Smooth muscle cell (in vitro differentiated cells): ENCODE measurements around the gene SLC41A2. TPM values are rescaled to one million over a fixed set of nuclear protein-coding genes. Genes with fewer than 3 reads are reported as not detected.

Source experiments
- DNase-seq: peaks from one replicate; lab custom pipeline; 2025; ENCODE audit not compliant: unreplicated experiment; lab: John Stamatoyannopoulos, UW
- H2AFZ ChIP-seq: fragments of 200-600 bp; sonication (generic); 2 replicates; pipeline ENCODE4 v1.6.0; 2016; ENCODE audit warnings: antibody characterized with exemption, low read depth, mild to moderate bottlenecking
- H3F3A ChIP-seq: fragments of 200-600 bp; sonication (generic); 2 replicates; pipeline ENCODE4 v1.6.0; 2017; ENCODE audit warnings: antibody characterized with exemption, low read depth
- H3K27ac ChIP-seq: fragments of 200-600 bp; sonication (generic); 2 replicates; pipeline ENCODE4 v1.5.1; 2016; ENCODE audit warnings: low read depth, mild to moderate bottlenecking
- H3K27me3 ChIP-seq: fragments of 200-600 bp; sonication (generic); 2 replicates; pipeline ENCODE4 v1.6.1; 2016; ENCODE audit warnings: low read depth, mild to moderate bottlenecking
- H3K36me3 ChIP-seq: fragments of 200-600 bp; sonication (generic); 2 replicates; pipeline ENCODE4 v1.5.1; 2016; ENCODE audit warnings: low read depth
- H3K4me1 ChIP-seq: fragments of 200-600 bp; sonication (generic); 2 replicates; pipeline ENCODE4 v1.5.1; 2016; ENCODE audit warnings: low read depth
- H3K4me2 ChIP-seq: fragments of 200-600 bp; sonication (generic); 2 replicates; pipeline ENCODE4 v1.6.0; 2016; ENCODE audit warnings: mild to moderate bottlenecking
- H3K4me3 ChIP-seq: fragments of 200-600 bp; sonication (generic); 2 replicates; pipeline ENCODE4 v1.5.1; 2016; ENCODE audit warnings: mild to moderate bottlenecking
- H3K79me2 ChIP-seq: fragments of 200-600 bp; sonication (generic); 2 replicates; pipeline ENCODE4 v1.6.0; 2016; ENCODE audit warnings: low read depth, mild to moderate bottlenecking
- H3K9ac ChIP-seq: fragments of 200-600 bp; sonication (generic); 2 replicates; pipeline ENCODE4 v1.6.0; 2016; ENCODE audit warnings: low read depth
- H3K9me3 ChIP-seq: fragments of 200-600 bp; sonication (generic); replicated peaks from 2 replicates; pipeline ENCODE4 v1.5.1; 2016; ENCODE audit warnings: low read depth
- H4K20me1 ChIP-seq: fragments of 200-600 bp; sonication (generic); 2 replicates; pipeline ENCODE4 v1.6.0; 2016; ENCODE audit warnings: low read depth
- WGBS: methylation state at CpG from one replicate; pipeline ENCODE4 v1.1.7; 2016; ENCODE audit warnings: low lambda C conversion rate; 5-methylcytosine and 5-hydroxymethylcytosine counted together
- polyA plus RNA-seq: library from polyadenylated mRNA; unstranded; fragments of >200 nt; fragmentation: Nextera tagmentation; extraction: Ambion mirVana; gene quantifications from 2 replicates; pipeline ENCODE4 v1.2.1, GENCODE V29; 2016
- total RNA-seq: library from RNA; depleted of rRNA; stranded (reverse); fragments of >200 nt; gene quantifications from 2 replicates; pipeline ENCODE4 v1.2.3, GENCODE V29; 2014
- TF ChIP-seq, protein P1 (sequence below): fragments of 200-600 bp; sonication (generic); IDR thresholded peaks from 2 replicates; pipeline ENCODE4 v1.5.1; 2017; ENCODE audit warnings: borderline replicate concordance, mild to moderate bottlenecking, antibody characterized with exemption; ENCODE audit not compliant: insufficient read depth, poor library complexity, severe bottlenecking

SLC41A2 gene
- total and polyA plus RNA-seq, 2 experiments from 2014 or later, result 2.6 to 11.4 TPM

- Histone ChIP-seq H3K79me2 (no peaks in the 10 kb centered on the region), H3K4me2 (no peak overlapping the region), H3F3A (no peaks in the 10 kb centered on the region), H3K27ac (no peak overlapping the region), H4K20me1 (no peaks in the 10 kb centered on the region), H3K4me1 (no peaks in the 10 kb centered on the region), H3K27me3 (no peaks in the 10 kb centered on the region), H3K9ac (no peak overlapping the region), H3K4me3 (no peak overlapping the region), H3K36me3 (no peaks in the 10 kb centered on the region), H3K9me3 (no peaks in the 10 kb centered on the region), H2AFZ (no peak overlapping the region)
- 91% methylated on average over 4 of the region's 4 CpGs for WGBS
- TF ChIP-seq, protein P1, sequence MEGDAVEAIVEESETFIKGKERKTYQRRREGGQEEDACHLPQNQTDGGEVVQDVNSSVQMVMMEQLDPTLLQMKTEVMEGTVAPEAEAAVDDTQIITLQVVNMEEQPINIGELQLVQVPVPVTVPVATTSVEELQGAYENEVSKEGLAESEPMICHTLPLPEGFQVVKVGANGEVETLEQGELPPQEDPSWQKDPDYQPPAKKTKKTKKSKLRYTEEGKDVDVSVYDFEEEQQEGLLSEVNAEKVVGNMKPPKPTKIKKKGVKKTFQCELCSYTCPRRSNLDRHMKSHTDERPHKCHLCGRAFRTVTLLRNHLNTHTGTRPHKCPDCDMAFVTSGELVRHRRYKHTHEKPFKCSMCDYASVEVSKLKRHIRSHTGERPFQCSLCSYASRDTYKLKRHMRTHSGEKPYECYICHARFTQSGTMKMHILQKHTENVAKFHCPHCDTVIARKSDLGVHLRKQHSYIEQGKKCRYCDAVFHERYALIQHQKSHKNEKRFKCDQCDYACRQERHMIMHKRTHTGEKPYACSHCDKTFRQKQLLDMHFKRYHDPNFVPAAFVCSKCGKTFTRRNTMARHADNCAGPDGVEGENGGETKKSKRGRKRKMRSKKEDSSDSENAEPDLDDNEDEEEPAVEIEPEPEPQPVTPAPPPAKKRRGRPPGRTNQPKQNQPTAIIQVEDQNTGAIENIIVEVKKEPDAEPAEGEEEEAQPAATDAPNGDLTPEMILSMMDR, result no peak
- DNase-seq, result no peak
Measured at GRCh38 chr12:104911942-104912341, 46.1 kb downstream of the SLC41A2 start.

DNA sequence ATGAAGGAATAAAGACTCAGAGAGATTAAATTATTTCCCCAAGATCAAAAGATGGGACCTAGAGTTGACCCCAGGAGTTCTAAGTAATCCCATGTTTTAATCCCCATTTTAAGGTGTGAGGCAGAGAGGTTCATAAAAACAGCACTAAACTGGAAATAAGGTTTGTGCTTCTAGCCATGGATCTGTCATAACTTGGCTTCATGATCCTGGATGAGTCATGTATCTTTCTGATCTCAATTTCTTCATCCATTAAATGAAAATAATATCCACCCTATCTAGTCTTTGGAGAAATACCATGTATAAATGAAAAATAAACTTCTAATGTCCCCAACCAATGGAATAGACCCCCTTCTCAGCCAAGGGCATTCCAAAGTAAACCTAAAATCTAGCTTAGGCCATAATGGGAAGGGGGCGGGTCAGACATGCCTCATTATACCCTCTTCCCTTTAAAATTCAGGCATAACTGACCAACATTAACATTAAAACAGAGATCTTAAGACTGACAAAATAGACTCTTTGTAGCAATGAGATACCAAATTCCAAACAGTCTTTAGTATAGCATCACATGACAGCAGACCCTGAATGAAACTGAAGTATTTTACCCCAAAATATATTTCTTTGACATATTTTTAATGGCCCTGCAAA, 47.8 kb downstream of the SLC41A2 start:
- H3K27me3 ChIP-seq, result no peaks in the 10 kb centered on the region
- H3K27ac ChIP-seq, result no peak overlapping the region
- H3K4me3 ChIP-seq, result no peak overlapping the region
- WGBS, result 97% methylated on average over 1 of the region's 1 CpG
- TF ChIP-seq, protein P1, result no peak
- H3K4me1 ChIP-seq, result no peaks in the 10 kb centered on the region
- H3F3A ChIP-seq, result no peaks in the 10 kb centered on the region
- no peak for DNase-seq
- no peak overlapping the region for H3K9ac ChIP-seq
- no peaks in the 10 kb centered on the region for H3K36me3 ChIP-seq
- no peaks in the 10 kb centered on the region for H3K79me2 ChIP-seq
- no peaks in the 10 kb centered on the region for H3K9me3 ChIP-seq
- H3K4me2 ChIP-seq, result no peak overlapping the region
- no peaks in the 10 kb centered on the region for H4K20me1 ChIP-seq
- no peak overlapping the region for H2AFZ ChIP-seq

DNA sequence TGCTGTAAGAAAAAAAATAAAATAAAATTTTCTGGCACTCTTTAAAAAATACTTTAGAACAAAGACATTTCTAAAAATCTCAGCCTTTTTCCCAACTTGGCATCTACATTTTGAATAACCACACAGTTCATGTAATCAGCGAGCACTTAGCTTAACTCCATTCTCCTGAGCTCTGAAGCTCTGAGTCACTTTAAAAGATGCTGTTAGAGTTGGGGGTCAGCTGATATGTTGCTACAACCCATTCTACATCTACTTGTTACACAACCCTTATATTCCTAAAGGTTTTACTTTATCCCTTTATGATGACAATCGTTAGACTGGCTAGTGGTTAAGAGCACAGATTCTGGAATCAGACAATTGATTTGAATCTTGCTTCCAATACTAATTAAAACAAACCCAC, 48.3 kb downstream of the SLC41A2 start:
- WGBS, result 73% methylated on average over 2 of the region's 2 CpGs
- Histone ChIP-seq H3K4me1 (no peaks in the 10 kb centered on the region), H3K27ac (no peak overlapping the region), H3K79me2 (no peaks in the 10 kb centered on the region), H2AFZ (no peak overlapping the region), H3K4me3 (no peak overlapping the region), H3K9me3 (no peaks in the 10 kb centered on the region), H3K27me3 (no peaks in the 10 kb centered on the region), H3K36me3 (no peaks in the 10 kb centered on the region), H3K9ac (no peak overlapping the region), H3K4me2 (no peak overlapping the region), H3F3A (no peaks in the 10 kb centered on the region), H4K20me1 (no peaks in the 10 kb centered on the region)
- no peak for DNase-seq
- TF ChIP-seq, protein P1, result no peak

Other genes with a start within 250 kb of the SLC41A2 start
- gene NOPCHAP1, start 28.0 kb upstream of the SLC41A2 start, total RNA-seq, result 2.7 and 8.1 TPM in 2 replicates
- gene NOPCHAP1, start 28.0 kb upstream of the SLC41A2 start, polyA plus RNA-seq, result 17.4 and 18.9 TPM in 2 replicates
- 28.1 and 34.5 TPM in 2 replicates for gene ALDH1L2, start 126.2 kb upstream of the SLC41A2 start, total RNA-seq
- 14.8 and 25.3 TPM in 2 replicates for gene ALDH1L2, start 126.2 kb upstream of the SLC41A2 start, polyA plus RNA-seq
- 76.1 and 95.9 TPM in 2 replicates for gene WASHC4, start 149.4 kb upstream of the SLC41A2 start, total RNA-seq
- 26.9 and 36.1 TPM in 2 replicates for gene WASHC4, start 149.4 kb upstream of the SLC41A2 start, polyA plus RNA-seq